WI38 (cell line): ENCODE data around the gene LEPR.

Experiments used
- H3K4me3 ChIP-seq: 2 replicates; pipeline ENCODE4 v1.5.1; 2011; ENCODE audit warnings: low read depth, mild to moderate bottlenecking, control low read depth, low read length
- CTCF ChIP-seq: IDR thresholded peaks from 2 replicates; pipeline ENCODE4 v1.5.1; 2012; ENCODE audit warnings: low read depth, mild to moderate bottlenecking, control low read depth, low read length

LEPR gene

GRCh38 chr1:65399003-65399402, 21.5 kb upstream of the LEPR start:
- no peak for TF ChIP-seq CTCF
- H3K4me3 ChIP-seq, result no peak overlapping the region

GRCh38 chr1:65401612-65402011, 18.9 kb upstream of the LEPR start:
- no peak for TF ChIP-seq CTCF

GRCh38 chr1:65404941-65405340, 15.5 kb upstream of the LEPR start:
- TF ChIP-seq CTCF, result no peak
- no peak overlapping the region for H3K4me3 ChIP-seq

More at GRCh38 chr1:65401612-65402011, 18.9 kb upstream of the LEPR start:
- H3K4me3 ChIP-seq, result no peak overlapping the region

GRCh38 chr1:65407877-65408276, 12.6 kb upstream of the LEPR start:
- TF ChIP-seq CTCF, result no peak

GRCh38 chr1:65409314-65409713, 11.2 kb upstream of the LEPR start:
- TF ChIP-seq CTCF, result no peak
- H3K4me3 ChIP-seq, result no peak overlapping the region

More at GRCh38 chr1:65407877-65408276, 12.6 kb upstream of the LEPR start:
- H3K4me3 ChIP-seq, result no peak overlapping the region

- no peak overlapping the region for H3K4me3 ChIP-seq
- TF ChIP-seq CTCF, result no peak
Measured at GRCh38 chr1:65409816-65410326, 10.6 kb upstream of the LEPR start.

GRCh38 chr1:65412256-65412983, 8.0 kb upstream of the LEPR start:
- no peak overlapping the region for H3K4me3 ChIP-seq
- TF ChIP-seq CTCF, result no peak
